ENCODE results near the gene CCDC188.

The CCDC188 gene

GRCh38 chr22:20135265-20135664 lies 15.6 kb downstream of the CCDC188 start:
- no peak for DNase-seq (ENCODE audit: low read depth, low spot score)
- H3K27ac ChIP-seq (ENCODE audit: low read length), result no peak overlapping the region
- WGBS (ENCODE audit: insufficient coverage, insufficient read length), result no CpG with 5 or more reads among the region's 4 CpGs
- H3K27me3 ChIP-seq (ENCODE audit: control insufficient read depth, insufficient read depth, low read length), result no peaks in the 10 kb centered on the region
- H3K4me1 ChIP-seq (ENCODE audit: control insufficient read depth, insufficient read depth, low read length), result peaks cover 4% of the 10 kb centered on the region; the same call in 1 of the 2 replicates
- H3K9me3 ChIP-seq (ENCODE audit: control insufficient read depth, insufficient read depth, low read length), result no peaks in the 10 kb centered on the region
- no peak overlapping the region for H3K4me3 ChIP-seq (ENCODE audit: low read length)
- H3K36me3 ChIP-seq (ENCODE audit: control insufficient read depth, insufficient read depth, low read length), result peaks cover 4% of the 10 kb centered on the region

GRCh38 chr22:20133930-20134549 lies 16.8 kb downstream of the CCDC188 start:
- Histone ChIP-seq H3K4me1 (ENCODE audit: control insufficient read depth, insufficient read depth, low read length) (peaks cover 4% of the 10 kb centered on the region; the same call in 1 of the 2 replicates), H3K36me3 (ENCODE audit: control insufficient read depth, insufficient read depth, low read length) (no peaks in the 10 kb centered on the region; the same call in 1 of the 2 replicates), H3K27ac (ENCODE audit: low read length) (no peak overlapping the region), H3K4me3 (ENCODE audit: low read length) (no peak overlapping the region), H3K27me3 (ENCODE audit: control insufficient read depth, insufficient read depth, low read length) (no peaks in the 10 kb centered on the region), H3K9me3 (ENCODE audit: control insufficient read depth, insufficient read depth, low read length) (no peaks in the 10 kb centered on the region)
- no CpG with 5 or more reads among the region's 12 CpGs for WGBS (ENCODE audit: insufficient coverage, insufficient read length)
- no peak for DNase-seq (ENCODE audit: low read depth, low spot score)

- peak overlapping the region; percentile 61; the same call in 1 of the 2 replicates for H3K4me3 ChIP-seq (ENCODE audit: low read length)
- no peak for DNase-seq (ENCODE audit: low read depth, low spot score)
- WGBS (ENCODE audit: insufficient coverage, insufficient read length), result no CpG with 5 or more reads among the region's 16 CpGs
Observed at GRCh38 chr22:20132686-20133246, 18.1 kb downstream of the CCDC188 start.

GRCh38 chr22:20131859-20132685 lies 18.8 kb downstream of the CCDC188 start:
- H3K9me3 ChIP-seq (ENCODE audit: control insufficient read depth, insufficient read depth, low read length), result no peaks in the 10 kb centered on the region
- H3K4me1 ChIP-seq (ENCODE audit: control insufficient read depth, insufficient read depth, low read length), result peaks cover 4% of the 10 kb centered on the region; the same call in 1 of the 2 replicates
- H3K27me3 ChIP-seq (ENCODE audit: control insufficient read depth, insufficient read depth, low read length), result no peaks in the 10 kb centered on the region
- H3K36me3 ChIP-seq (ENCODE audit: control insufficient read depth, insufficient read depth, low read length), result peaks cover 5% of the 10 kb centered on the region; the same call in 1 of the 2 replicates
- no peak for DNase-seq (ENCODE audit: low read depth, low spot score)
- WGBS (ENCODE audit: insufficient coverage, insufficient read length), result no CpG with 5 or more reads among the region's 72 CpGs
- H3K4me3 ChIP-seq (ENCODE audit: low read length), result peak overlapping the region; percentile 61; the same call in 1 of the 2 replicates
- H3K27ac ChIP-seq (ENCODE audit: low read length), result no peak overlapping the region

More at GRCh38 chr22:20132686-20133246, 18.1 kb downstream of the CCDC188 start:
- H3K27ac ChIP-seq (ENCODE audit: low read length), result no peak overlapping the region
- H3K4me1 ChIP-seq (ENCODE audit: control insufficient read depth, insufficient read depth, low read length), result peaks cover 4% of the 10 kb centered on the region; the same call in 1 of the 2 replicates
- H3K27me3 ChIP-seq (ENCODE audit: control insufficient read depth, insufficient read depth, low read length), result no peaks in the 10 kb centered on the region
- no peaks in the 10 kb centered on the region for H3K9me3 ChIP-seq (ENCODE audit: control insufficient read depth, insufficient read depth, low read length)
- H3K36me3 ChIP-seq (ENCODE audit: control insufficient read depth, insufficient read depth, low read length), result no peaks in the 10 kb centered on the region; the same call in 1 of the 2 replicates

GRCh38 chr22:20131597-20131858 lies 19.3 kb downstream of the CCDC188 start, which contains the start of gene ZDHHC8:
Gene ZDHHC8, plus strand, starts transcription at chr22:20131804. Its CDS starts 144 bp downstream, at chr22:20131948.
- DNase-seq (ENCODE audit: low read depth, low spot score), result no peak

GRCh38 chr22:20130731-20131596 lies 19.9 kb downstream of the CCDC188 start:
- DNase-seq (ENCODE audit: low read depth, low spot score), result no peak
- Histone ChIP-seq H3K27me3 (ENCODE audit: control insufficient read depth, insufficient read depth, low read length) (no peaks in the 10 kb centered on the region), H3K27ac (ENCODE audit: low read length) (no peak overlapping the region), H3K36me3 (ENCODE audit: control insufficient read depth, insufficient read depth, low read length) (peaks cover 13% of the 10 kb centered on the region), H3K4me3 (ENCODE audit: low read length) (peak overlapping the region; percentile 83; the same call in 1 of the 2 replicates), H3K9me3 (ENCODE audit: control insufficient read depth, insufficient read depth, low read length) (no peaks in the 10 kb centered on the region), H3K4me1 (ENCODE audit: control insufficient read depth, insufficient read depth, low read length) (peaks cover 4% of the 10 kb centered on the region; the same call in 1 of the 2 replicates)
- no CpG with 5 or more reads among the region's 70 CpGs for WGBS (ENCODE audit: insufficient coverage, insufficient read length)

More at GRCh38 chr22:20131597-20131858, 19.3 kb downstream of the CCDC188 start, which contains the start of gene ZDHHC8:
- Histone ChIP-seq H3K36me3 (ENCODE audit: control insufficient read depth, insufficient read depth, low read length) (peaks cover 8% of the 10 kb centered on the region), H3K4me1 (ENCODE audit: control insufficient read depth, insufficient read depth, low read length) (peaks cover 4% of the 10 kb centered on the region; the same call in 1 of the 2 replicates), H3K9me3 (ENCODE audit: control insufficient read depth, insufficient read depth, low read length) (no peaks in the 10 kb centered on the region), H3K27me3 (ENCODE audit: control insufficient read depth, insufficient read depth, low read length) (no peaks in the 10 kb centered on the region), H3K27ac (ENCODE audit: low read length) (no peak within 1 kb of the TSS), H3K4me3 (ENCODE audit: low read length) (peak within 1 kb of the TSS; percentile 83; the same call in 1 of the 2 replicates)
- WGBS (ENCODE audit: insufficient coverage, insufficient read length), result no CpG with 5 or more reads among the region's 43 CpGs

GRCh38 chr22:20130319-20130718 lies 20.5 kb downstream of the CCDC188 start:
- Histone ChIP-seq H3K36me3 (ENCODE audit: control insufficient read depth, insufficient read depth, low read length) (peaks cover 20% of the 10 kb centered on the region), H3K4me3 (ENCODE audit: low read length) (no peak overlapping the region), H3K27me3 (ENCODE audit: control insufficient read depth, insufficient read depth, low read length) (no peaks in the 10 kb centered on the region), H3K9me3 (ENCODE audit: control insufficient read depth, insufficient read depth, low read length) (no peaks in the 10 kb centered on the region), H3K4me1 (ENCODE audit: control insufficient read depth, insufficient read depth, low read length) (peaks cover 4% of the 10 kb centered on the region; the same call in 1 of the 2 replicates), H3K27ac (ENCODE audit: low read length) (no peak overlapping the region)
- no CpG with 5 or more reads among the region's 3 CpGs for WGBS (ENCODE audit: insufficient coverage, insufficient read length)
- DNase-seq (ENCODE audit: low read depth, low spot score), result no peak

- Histone ChIP-seq H3K4me3 (ENCODE audit: low read length) (no peak overlapping the region), H3K27me3 (ENCODE audit: control insufficient read depth, insufficient read depth, low read length) (no peaks in the 10 kb centered on the region), H3K36me3 (ENCODE audit: control insufficient read depth, insufficient read depth, low read length) (peaks cover 26% of the 10 kb centered on the region), H3K4me1 (ENCODE audit: control insufficient read depth, insufficient read depth, low read length) (peaks cover 4% of the 10 kb centered on the region; the same call in 1 of the 2 replicates), H3K9me3 (ENCODE audit: control insufficient read depth, insufficient read depth, low read length) (no peaks in the 10 kb centered on the region), H3K27ac (ENCODE audit: low read length) (no peak overlapping the region)
- WGBS (ENCODE audit: insufficient coverage, insufficient read length), result no CpG with 5 or more reads among the region's 3 CpGs
- no peak for DNase-seq (ENCODE audit: low read depth, low spot score)
Observed at GRCh38 chr22:20129747-20130014, 21.2 kb downstream of the CCDC188 start.

- no CpG with 5 or more reads among the region's 18 CpGs for WGBS (ENCODE audit: insufficient coverage, insufficient read length)
- H3K27ac ChIP-seq (ENCODE audit: low read length), result no peak overlapping the region
Observed at GRCh38 chr22:20128902-20129746, 21.7 kb downstream of the CCDC188 start.

More at GRCh38 chr22:20128902-20129746, 21.7 kb downstream of the CCDC188 start:
- DNase-seq (ENCODE audit: low read depth, low spot score), result no peak
- Histone ChIP-seq H3K4me1 (ENCODE audit: control insufficient read depth, insufficient read depth, low read length) (peaks cover 4% of the 10 kb centered on the region; the same call in 1 of the 2 replicates), H3K27me3 (ENCODE audit: control insufficient read depth, insufficient read depth, low read length) (no peaks in the 10 kb centered on the region), H3K4me3 (ENCODE audit: low read length) (no peak overlapping the region), H3K36me3 (ENCODE audit: control insufficient read depth, insufficient read depth, low read length) (peaks cover 32% of the 10 kb centered on the region), H3K9me3 (ENCODE audit: control insufficient read depth, insufficient read depth, low read length) (no peaks in the 10 kb centered on the region)

Data from iPS DF 6.9 (cell line).